HEK293T (cell line): ENCODE data around the gene BST1.
"Not testable (repeated sequence)": the region's sequence is repeated elsewhere in the genome, so short reads cannot be mapped to it uniquely, and the experiment has no call there.

ENCODE experiments used
- ARNT ChIP-seq: fragments of 450-650 bp; IDR thresholded peaks from 2 replicates; pipeline ENCODE4 v1.6.1; 2017; ENCODE audit warnings: mild to moderate bottlenecking
- BHLHE40 ChIP-seq: fragments of 450-650 bp; IDR thresholded peaks from 2 replicates; pipeline ENCODE4 v1.6.1; 2016; ENCODE audit warnings: mild to moderate bottlenecking, moderate library complexity, borderline replicate concordance
- CTBP1 ChIP-seq: fragments of 450-650 bp; IDR thresholded peaks from 2 replicates; pipeline ENCODE4 v1.6.1; 2016; ENCODE audit warnings: borderline replicate concordance
- ELF4 ChIP-seq: fragments of 450-650 bp; IDR thresholded peaks from 2 replicates; pipeline ENCODE4 v1.6.1; 2017; ENCODE audit warnings: antibody characterized with exemption
- FOXA1 ChIP-seq: fragments of 450-650 bp; IDR thresholded peaks from 2 replicates; pipeline ENCODE4 v1.6.1; 2016; ENCODE audit warnings: mild to moderate bottlenecking
- FOXK2 ChIP-seq: fragments of 450-650 bp; IDR thresholded peaks from 2 replicates; pipeline ENCODE4 v1.6.1; 2016; ENCODE audit warnings: mild to moderate bottlenecking
- FOXM1 ChIP-seq: fragments of 450-650 bp; IDR thresholded peaks from 2 replicates; pipeline ENCODE4 v1.6.1; 2017; ENCODE audit warnings: mild to moderate bottlenecking, borderline replicate concordance
- HDGF ChIP-seq: fragments of 450-650 bp; IDR thresholded peaks from 2 replicates; pipeline ENCODE4 v1.6.1; 2017; ENCODE audit warnings: antibody characterized with exemption, borderline replicate concordance
- L3MBTL2 ChIP-seq: fragments of 450-650 bp; conservative IDR thresholded peaks from 2 replicates; pipeline ENCODE4 v1.6.1; 2016; ENCODE audit warnings: mild to moderate bottlenecking
- NFRKB ChIP-seq: fragments of 450-650 bp; IDR thresholded peaks from 2 replicates; pipeline ENCODE4 v1.6.1; 2016; ENCODE audit warnings: mild to moderate bottlenecking, moderate library complexity
- SP1 ChIP-seq: fragments of 450-650 bp; IDR thresholded peaks from 2 replicates; pipeline ENCODE4 v1.6.1; 2017
- SUZ12 ChIP-seq: fragments of 450-650 bp; IDR thresholded peaks from 2 replicates; pipeline ENCODE4 v1.6.1; 2016; ENCODE audit warnings: mild to moderate bottlenecking
- ZNF384 ChIP-seq: fragments of 450-650 bp; IDR thresholded peaks from 2 replicates; pipeline ENCODE4 v1.6.1; 2016
- TF ChIP-seq, protein P1 (sequence below): fragments of 450-650 bp; IDR thresholded peaks from 2 replicates; pipeline ENCODE4 v1.6.1; 2016

DNA sequence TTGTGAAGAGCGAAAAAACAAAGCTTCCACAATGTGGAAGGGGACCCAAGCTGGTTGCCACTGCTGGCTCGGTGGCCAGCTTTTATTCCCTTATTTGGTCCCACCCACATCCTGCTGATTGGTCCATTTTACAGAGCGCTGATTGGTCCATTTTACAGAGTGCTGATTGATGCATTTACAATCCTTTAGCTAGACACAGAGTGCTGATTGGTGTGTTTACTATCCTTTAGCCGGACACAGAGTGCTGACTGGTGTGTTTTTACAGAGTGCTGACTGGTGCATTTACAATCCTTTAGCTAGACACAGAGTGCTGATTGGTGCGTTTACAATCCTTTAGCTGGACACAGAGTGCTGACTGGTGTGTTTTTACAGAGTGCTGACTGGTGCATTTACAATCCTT lies 30.2 kb downstream of the BST1 start:
- not testable (repeated sequence) for TF ChIP-seq HDGF, BHLHE40, NFRKB, SUZ12, SP1, ELF4, L3MBTL2, FOXM1, FOXK2, ARNT, ZNF384, FOXA1, CTBP1
- TF ChIP-seq, protein P1, sequence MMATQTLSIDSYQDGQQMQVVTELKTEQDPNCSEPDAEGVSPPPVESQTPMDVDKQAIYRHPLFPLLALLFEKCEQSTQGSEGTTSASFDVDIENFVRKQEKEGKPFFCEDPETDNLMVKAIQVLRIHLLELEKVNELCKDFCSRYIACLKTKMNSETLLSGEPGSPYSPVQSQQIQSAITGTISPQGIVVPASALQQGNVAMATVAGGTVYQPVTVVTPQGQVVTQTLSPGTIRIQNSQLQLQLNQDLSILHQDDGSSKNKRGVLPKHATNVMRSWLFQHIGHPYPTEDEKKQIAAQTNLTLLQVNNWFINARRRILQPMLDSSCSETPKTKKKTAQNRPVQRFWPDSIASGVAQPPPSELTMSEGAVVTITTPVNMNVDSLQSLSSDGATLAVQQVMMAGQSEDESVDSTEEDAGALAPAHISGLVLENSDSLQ = not testable (repeated sequence)
